Activated CD4-positive, CD25-positive, alpha-beta regulatory T cell treated with anti-CD3 and anti-CD28 coated beads, Interleukin-2, amount 50 U/mL, for 72 hours (primary cell): ENCODE data around the gene ECT2L.

Source experiments
- DNase-seq: peaks from one replicate; pipeline ENCODE4 v3.0.0; 2021

The ECT2L gene

DNA sequence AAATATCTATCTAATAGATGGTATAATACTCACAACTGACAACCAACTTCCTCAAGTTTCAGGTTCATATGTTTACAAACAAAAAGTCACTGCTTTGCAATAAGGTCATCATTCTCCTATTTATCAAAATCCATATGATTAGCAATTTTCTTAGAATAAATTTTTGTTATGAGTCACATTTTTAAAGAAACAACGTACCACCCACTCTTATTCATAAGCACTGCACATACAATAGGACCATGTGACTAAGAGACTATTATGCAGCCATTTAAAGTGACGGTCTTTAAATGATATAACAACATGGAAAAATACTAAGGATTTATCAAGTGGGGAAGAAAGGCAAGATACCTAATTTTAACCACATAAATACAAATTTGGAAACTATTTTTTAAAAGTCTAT lies 152.1 kb downstream of the ECT2L start:
- DNase-seq, result no peak

DNA sequence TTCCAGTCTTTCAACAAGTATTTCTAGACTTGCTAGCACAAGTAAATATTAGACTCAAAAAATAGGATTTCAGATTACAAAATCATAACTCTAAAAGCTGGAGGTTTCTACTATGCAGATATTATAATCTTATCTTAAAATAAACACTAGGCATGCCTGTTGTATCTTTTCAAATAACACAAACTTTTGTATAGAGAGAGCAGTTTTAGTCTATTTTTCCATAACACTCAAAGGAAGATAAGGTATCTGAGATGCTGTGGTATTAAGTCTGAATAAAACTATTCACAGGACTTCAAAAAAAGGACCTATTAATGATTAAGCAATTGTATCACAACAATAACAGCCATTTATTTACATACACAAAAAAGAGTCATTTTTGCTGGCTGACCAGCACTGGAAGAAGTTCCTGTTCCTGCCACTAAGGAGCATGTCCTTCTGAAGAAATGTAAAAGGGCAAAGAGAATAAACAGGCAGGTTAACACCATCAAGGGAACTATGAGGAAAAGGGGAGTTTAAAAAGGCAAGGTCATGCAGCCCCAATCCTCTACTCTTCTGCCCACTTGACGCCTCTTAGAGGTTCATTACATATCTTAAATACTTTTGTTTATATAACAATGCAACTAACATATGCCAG lies 152.8 kb downstream of the ECT2L start:
- no peak for DNase-seq

DNA sequence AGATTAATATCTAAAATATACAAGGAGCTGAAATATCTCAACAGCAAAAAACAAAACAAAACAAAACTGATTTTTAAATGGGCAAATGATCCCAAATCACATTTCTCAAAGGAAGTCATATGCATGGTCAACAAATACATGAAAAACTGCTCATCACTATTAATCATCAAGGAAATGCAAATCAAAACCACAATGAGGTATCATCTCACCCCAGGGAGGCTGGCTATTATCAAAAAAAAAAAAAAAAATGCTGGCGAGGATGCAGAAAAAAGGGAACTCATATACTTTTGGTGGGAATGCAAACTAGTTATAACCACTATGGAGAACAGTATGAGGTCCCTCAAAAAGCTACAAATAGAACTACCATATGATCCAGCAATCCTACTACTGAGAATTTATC lies 157.6 kb downstream of the ECT2L start:
- DNase-seq, result no peak
